Fibroblast of skin of back (primary cell): ENCODE results near the gene NUDT1.
"Not testable (repeated sequence)": the region's sequence is repeated elsewhere in the genome, so short reads cannot be mapped to it uniquely, and the experiment has no call there.

Source experiments
- DNase-seq: peaks from one replicate; pipeline ENCODE4 v3.0.0-alpha.2; 2013

Gene NUDT1

GRCh38 chr7:2249744-2250323 lies 7.8 kb downstream of the NUDT1 start:
- no peak for DNase-seq

DNA sequence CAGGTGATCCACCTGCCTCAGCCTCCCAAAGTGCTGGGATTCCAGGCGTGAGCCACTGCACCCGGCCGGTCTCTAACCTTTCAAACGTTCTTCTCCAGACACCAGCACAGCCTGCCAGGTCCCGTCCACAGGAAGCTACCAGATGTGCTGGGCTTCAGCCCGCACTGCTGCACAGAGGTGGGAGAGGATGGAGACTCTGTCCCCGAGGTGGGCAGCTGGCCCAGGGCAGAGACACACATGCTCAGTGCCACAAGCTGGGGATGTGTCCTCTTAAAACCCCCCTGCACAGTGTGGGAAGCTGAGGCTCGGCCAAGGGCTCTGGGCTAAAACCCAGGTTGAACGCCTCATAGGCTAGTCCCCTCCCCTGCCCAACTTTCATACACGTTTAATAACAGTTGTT lies 9.4 kb downstream of the NUDT1 start:
- DNase-seq: no peak

DNA sequence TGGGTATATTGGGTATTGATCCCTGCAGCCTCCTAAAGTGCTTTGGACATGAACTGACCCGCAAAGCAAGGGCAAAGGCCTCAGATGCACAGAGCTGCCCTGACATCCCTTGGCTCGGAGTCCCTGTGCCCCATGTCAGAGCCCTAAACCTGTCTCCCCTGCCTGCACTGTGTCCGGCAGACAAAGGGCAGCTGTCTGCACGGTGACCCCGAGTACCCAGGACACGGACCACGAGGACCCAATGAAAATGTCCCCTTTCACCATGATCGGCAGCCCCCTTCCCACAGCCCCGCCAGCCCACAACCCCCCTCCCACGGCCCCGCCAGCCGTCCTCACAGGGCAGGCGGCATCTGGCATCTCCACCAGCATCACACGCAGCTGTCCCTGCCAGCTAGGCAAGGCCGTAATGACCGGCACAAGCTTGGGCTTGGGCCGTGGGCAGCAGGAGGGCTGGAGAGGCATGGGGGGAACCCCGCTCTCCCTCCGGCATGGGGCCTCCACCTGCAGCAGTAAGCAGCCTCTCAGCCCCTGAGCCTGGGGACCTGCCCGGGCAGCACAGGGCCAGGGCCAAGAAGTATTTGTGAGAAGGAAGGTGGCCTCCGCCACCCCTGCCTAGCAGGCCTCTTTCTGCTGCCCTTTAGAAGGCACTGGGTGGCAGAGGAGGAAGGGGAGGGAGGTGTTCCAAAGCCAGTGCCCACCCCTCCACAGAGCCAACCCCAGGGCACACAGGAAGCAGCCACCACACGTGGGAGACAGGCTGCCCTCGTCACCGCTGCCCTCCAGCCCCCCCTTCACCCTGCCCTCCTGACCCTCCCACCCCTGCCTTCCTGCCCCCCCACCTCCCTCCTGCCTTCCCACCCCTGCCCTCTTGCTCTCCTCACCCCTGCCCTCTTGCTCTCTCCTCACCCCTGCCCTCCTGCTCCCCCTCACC lies 10.1 kb downstream of the NUDT1 start:
- DNase-seq: no peak

DNA sequence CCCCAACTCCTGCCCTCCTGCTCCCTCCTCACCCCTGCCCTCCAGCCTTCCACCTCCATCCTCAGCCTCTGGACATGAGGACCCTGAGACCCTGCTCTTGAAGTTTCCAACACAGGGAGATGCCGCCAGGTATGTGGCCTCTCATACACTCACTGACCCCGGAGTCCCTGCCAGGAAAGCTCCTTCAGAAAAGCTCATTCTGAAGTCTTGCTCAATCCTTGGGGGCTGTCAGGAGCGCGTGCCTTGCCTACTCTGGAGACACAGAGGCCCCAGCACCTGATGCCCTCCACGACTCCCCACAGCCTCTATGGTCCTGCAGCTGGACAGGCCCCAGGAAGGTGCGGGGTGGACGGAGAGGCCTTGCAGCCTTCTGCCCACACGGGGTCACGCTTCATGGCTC lies 11.0 kb downstream of the NUDT1 start:
- DNase-seq: no peak

DNA sequence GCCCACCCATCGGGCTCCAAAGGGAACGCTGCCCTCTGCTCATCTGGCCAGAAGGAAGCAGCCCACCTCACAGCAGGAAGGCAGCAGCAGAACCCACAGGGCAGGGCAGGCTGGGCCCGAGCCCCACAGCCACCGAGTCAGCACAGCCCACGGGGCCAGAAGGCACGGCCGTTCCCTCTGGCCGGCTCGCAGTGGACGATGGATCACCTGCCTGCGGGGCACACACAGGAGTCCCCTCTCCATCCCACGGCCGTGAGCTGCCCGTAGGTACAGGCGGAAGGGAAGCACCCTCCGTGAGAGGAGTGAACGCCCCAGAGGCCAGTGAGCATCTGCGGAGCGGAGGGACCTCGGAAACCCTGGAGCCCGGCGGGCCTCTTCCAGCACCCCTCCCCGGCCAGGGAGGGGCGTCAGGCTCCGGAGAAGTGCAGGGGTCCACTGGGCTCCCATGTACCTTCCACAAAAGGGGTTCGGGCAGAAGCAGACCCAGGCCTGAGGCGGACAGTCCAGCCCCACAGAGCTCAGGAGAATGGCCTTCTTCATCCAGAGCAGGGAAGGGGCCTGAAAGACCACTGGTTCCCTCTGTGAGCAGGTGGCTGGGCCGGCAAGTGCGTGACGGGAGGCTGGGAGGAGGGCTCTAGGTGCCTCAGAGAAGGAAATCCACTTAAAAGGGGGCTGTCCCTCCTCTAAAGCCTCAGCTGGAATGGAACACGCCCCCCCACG lies 11.7 kb downstream of the NUDT1 start:
- DNase-seq: no peak

- no peak for DNase-seq
Observed at GRCh38 chr7:2254429-2255144, 12.6 kb downstream of the NUDT1 start.

- no peak for DNase-seq
Observed at GRCh38 chr7:2255145-2256139, 13.4 kb downstream of the NUDT1 start.

- DNase-seq: no peak
Observed at GRCh38 chr7:2256306-2257045, 14.4 kb downstream of the NUDT1 start.

DNA sequence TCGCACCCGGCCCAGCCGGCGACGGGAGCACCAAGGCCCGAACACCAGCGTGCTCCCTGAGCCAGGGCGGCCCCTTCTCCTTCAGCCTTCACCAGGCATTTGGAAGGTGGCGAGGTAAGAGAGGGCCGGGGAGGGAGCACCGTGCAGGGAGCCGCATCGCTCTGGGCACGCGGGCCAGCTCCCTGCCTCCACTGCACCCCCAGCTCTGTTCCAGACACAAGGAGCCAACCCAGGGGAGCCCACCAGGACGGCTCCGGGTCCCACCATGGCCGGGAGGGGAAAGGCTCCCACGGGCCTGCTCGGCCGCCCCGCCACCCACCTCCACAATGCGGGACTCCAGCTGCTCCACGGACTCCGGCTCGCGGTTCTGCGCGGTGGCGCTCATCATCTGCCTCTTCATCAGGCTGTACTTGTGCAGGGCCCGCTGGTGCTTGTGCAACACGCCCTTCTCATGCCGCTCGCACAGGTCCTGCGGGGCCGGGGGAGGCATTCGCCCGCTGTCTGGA lies 15.1 kb downstream of the NUDT1 start:
- DNase-seq: no peak

- DNase-seq: no peak
Observed at GRCh38 chr7:2257651-2258050, 15.6 kb downstream of the NUDT1 start.

DNA sequence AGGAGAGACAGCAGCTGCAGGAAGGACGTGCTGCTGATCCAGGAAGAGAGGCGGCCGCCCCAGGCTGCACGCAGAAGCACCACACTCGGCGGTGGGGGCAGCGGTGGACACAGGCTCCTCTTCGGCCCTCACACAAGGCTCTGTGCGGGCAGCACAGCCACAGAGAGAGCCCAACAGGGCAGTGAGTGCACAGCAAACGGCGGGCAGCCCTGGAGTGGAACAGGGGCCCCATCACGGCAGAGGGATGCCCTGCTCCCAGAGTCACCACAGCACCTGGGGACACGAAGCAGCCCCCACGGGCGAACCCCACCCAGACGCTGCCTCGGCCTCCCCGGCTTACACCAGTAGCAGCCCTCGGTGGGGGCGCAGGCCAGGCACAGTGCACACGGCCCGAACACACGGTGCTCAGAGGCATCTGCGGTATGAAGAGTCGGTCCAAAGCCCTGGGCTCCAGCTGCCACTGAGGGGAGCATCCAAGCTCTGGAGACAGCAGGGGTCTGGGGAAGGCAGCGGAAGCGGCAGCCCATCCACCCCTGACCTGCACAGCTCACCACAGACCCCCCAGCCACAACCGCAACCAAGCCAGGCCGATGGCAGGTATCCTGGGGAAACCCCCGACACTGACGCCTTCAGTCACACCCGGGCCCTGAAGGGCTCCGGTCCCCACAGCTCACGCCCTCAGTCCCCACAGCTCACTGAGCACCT lies 16.8 kb downstream of the NUDT1 start:
- DNase-seq: no peak

GRCh38 chr7:2259480-2259879 lies 17.5 kb downstream of the NUDT1 start:
- no peak for DNase-seq

DNA sequence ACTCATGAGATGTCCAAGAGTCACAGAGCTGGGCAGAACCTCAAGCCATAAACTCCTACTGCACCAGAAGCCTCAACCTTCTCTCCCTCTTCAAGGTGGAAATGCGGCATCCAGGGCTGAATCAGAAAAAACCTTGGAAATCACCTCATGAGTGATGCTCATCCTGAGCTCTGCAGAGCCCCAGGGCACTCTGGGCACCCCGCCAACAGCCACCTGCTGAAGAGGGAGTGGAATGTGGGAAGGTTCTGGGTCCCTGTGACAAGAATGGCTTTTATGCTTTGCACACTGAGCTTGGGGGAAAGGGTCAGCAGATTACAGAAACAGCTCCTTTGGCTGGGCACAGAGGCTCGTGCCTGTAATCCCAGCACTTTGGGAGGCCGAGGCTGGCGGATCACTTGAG lies 18.8 kb downstream of the NUDT1 start:
- no peak for DNase-seq

GRCh38 chr7:2261611-2262010 lies 19.6 kb downstream of the NUDT1 start:
- DNase-seq: no peak

DNA sequence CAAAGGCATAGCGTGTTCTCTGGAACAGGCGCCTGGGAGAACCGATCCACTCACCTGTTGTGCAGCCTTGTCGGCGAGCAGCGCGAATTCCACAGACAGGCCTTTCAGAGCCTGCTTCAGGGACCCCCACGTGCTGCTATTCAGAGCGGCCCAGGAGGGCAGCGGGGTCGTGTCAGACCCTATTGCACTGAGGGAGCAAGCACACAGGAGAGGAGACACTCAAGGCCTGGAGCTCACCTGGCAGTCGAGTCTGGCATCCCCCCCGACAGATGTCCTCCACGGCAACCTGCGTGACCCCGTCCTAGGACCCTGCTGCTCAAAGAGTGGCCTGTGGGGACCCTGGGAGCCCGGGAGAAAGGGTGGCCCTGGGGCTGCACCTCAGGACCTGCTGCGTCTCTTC lies 21.1 kb downstream of the NUDT1 start:
- DNase-seq: no peak

- DNase-seq: no peak
Observed at GRCh38 chr7:2264158-2264557, 22.1 kb downstream of the NUDT1 start.

DNA sequence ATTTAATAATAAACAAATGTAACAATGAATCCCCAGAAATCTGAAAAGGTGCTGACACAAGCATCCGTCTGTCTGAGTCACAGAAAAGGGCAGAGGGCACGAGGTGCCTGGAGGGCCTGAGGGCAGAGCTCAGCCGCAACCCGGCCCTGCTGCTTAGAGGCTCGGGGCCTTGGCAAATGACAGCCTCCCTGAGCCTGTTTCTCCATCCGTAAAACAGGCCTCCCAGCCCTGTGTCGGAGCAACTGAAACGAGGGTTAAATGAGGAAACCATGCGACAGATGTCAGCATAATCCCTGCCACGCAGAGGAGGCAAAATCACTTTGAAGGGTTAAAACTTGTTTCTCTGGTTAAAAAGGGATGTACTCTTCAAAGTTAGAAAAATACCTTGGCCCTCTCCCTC lies 24.9 kb downstream of the NUDT1 start:
- no peak for DNase-seq

DNA sequence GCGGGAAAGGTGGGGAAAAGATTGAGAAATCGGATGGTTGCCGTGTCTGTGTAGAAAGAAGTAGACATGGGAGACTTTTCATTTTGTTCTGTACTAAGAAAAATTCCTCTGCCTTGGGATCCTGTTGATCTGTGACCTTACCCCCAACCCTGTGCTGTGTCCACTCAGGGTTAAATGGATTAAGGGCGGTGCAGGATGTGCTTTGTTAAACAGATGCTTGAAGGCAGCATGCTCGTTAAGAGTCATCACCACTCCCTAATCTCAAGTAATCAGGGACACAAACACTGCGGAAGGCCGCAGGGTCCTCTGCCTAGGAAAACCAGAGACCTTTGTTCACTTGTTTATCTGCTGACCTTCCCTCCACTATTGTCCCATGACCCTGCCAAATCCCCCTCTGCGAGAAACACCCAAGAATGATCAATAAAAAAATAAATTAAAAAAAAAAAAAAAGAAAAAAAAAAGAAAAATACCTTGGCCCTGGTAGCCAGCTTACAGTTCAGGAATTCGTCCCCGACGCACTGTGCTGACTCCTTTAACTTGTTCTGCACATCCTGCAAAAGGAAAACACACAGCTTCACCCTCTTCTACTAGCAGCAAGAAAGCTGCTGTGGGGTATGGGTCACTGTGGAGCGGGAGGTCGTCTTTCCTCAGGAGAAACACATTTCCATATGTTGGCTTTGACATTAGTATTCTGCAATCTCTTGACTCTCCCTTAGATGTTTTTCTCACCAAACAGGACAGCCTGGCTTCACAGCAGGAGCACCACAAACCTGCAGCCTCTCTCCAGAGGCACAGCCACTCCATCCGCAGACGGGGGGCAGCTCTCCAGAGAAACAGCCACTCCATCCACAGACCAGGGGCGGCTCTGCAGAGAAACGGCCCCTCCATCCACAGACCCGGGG lies 27.3 kb downstream of the NUDT1 start:
- DNase-seq: not testable (repeated sequence)

DNA sequence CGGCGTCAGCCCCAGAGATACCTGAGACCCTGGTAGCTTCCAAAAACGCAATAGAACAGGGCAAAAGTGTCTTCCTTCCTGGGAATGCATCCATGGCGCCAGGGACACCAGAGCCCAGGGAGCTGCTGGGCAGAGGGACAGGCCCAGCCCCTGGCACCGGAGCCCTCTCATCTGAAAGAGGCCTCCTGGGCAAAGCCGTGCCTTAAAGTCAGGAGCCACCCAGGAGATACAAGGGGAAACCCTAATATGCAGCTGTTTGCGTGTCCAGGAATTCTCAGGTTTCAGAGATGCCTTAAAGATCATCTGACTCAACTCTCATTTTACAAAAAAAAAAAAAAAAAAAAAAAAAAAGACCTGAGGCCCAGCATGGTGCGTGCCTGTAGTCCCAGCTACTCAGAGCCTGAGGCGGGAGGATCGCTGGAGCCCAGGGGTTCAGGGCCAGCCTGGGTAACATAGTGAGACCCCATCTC lies 28.0 kb downstream of the NUDT1 start:
- DNase-seq: no peak
